Activated T-cell treated with anti-CD3 and anti-CD28 coated beads for 4 hours (primary cell): ENCODE results near the gene TTLL9.

Experiments used
- DNase-seq: peaks from one replicate; pipeline ENCODE4 v3.0.0-alpha.2; 2020

Gene TTLL9

DNA sequence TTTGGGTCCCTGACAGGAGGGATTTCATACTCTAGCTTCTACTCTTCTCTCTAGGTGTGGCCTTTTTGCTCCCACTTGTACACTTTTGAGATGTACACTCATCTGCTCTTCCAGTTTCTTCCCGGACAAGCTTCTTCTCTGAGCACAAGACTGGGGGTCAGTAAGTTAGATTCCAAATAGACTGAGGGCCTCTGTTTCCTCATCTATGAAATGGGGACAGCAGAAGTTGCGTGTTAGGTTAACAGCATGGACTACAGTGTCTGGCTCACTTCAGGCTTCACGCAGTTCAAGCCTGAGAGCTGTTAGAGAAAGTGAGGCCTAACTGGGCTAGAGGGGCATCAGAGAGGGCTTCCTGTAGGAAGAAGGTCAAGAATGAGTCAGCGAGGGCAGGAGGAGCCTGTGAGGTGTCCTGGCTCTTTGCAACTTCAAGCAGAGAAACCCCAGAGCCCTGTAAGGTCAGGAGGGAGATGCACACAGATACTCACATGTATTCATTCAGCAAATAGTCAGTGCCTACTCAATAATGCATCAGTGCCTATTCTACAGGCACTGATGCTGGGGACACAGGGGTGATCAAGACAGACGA lies 118.1 kb downstream of the TTLL9 start:
- no peak for DNase-seq

DNA sequence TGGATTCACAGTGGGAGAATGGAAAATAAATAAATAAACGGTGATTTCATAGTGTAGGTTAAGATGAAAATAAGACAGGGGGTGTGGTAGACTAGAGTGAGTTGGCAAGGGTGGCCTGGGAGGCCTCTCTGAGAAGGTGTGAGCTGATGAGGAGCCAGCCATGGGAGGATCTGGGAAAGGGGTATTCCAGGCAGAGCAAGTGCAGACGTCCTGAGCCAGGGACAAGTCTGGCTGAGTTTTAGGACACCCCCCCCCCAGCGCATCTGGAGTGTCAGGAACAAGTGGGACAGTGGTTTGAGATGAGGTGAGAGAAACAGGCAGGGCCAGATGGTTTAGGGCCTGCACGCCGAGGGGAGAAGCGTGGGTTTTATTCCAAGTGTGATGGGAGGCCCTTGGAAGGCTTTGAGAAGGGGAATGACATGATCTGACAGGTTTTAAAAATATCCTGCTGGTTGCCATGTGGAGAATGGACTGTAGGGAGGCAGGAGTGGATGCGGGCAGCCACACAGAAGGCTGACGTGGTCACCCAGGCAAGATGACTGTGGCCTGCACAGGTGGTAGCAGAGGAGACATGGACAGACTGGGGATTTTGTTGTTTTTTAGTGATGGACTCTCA lies 118.7 kb downstream of the TTLL9 start:
- DNase-seq = no peak

DNA sequence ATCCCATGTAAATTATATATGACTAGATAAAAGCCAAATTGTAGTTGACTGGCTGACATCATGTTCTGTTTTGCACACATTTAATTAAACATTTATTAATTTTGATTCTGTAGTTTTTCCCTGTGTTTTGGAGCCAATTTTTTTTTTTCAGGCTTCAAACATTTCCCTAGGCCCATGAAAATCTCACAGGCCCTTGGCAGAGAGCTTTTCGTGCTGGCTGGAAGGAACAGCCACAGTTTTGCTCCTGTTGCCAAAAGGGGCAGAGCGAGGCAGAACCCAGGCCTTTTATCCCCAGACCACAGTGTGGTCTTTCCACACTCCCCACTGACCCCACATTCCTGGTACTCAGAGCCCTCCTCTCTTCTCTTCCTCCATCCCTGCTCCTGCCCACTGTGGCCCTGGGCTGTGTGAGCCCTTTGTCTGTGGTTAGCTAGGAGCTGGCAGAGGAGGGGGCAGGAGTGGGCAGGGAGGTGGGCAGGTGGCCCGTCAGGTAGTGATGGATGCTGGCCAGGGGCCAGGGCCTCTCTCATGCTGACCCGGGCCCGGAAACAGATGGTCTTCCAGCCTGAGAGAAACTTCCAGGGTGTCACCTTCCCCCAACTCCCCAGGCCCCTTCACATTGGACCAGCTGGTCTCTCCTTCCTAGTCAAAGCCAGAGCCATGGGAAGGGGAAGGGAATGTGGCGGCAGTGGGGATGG lies 120.4 kb downstream of the TTLL9 start:
- no peak for DNase-seq

DNA sequence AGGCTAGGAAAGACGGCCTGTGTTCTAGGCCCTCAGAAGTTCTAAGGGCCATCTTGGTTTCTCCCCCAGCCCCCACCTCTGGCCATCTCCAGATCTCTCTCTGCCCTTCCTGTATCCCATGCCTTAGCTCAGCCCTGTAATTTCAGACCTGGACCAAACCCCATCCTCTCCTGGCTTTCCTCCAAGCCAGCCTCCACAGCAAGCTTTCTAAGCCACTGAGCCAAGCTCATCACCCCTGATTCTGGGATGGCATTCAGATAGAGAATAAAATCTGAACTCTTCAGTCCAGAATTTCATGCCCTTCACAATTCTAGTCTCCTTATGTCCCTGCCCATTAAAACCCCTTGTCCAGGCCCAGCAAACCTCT lies 120.9 kb downstream of the TTLL9 start:
- DNase-seq = no peak

DNA sequence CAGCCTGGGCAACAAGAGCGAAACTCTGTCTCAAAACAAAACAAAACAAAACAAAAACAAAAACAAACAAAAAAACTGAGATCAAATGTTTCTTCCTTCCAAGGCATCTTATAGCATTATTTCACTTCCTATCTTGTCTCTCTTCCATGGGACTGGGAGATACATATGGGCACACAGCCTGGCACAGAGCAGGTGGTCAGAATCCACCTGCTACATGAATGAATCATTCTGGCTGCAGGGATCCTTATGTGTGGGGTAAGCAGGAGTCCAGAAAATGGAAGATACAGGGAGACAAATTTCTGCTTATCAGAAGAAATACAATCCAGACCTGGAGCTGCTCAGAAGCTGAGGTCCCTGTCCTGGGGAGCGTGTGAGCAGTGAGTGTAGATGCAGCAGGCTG lies 121.7 kb downstream of the TTLL9 start:
- no peak for DNase-seq
